ENCODE results near the gene IFIT2. TPM values are rescaled to one million over a fixed set of nuclear protein-coding genes. Genes with fewer than 3 reads are reported as not detected.

The IFIT2 gene
- total and polyA plus RNA-seq, 2 donors (not counting 3 experiments of a cell fraction or from before 2014, with no cell fraction given), result 0.23 to 1.4 TPM

GRCh38 chr10:89299031-89299430 is 2.8 kb upstream of the IFIT2 start:
- Histone ChIP-seq H3K4me1 (ENCODE audit: control insufficient read depth, extremely low read depth, insufficient read depth, low read length) (peaks cover 10% of the 10 kb centered on the region), H3K9me1 (replicated peaks; ENCODE audit: control insufficient read depth, extremely low read depth, insufficient read depth, low read length) (no peaks in the 10 kb centered on the region), H3K36me3 (ENCODE audit: control insufficient read depth in 2 of 2, extremely low read depth in 1 of 2, insufficient read depth in 2 of 2, low read length in 2 of 2) (no peaks in the 10 kb centered on the region), H3K9me3 (replicated peaks; ENCODE audit: control insufficient read depth, insufficient read depth, low read length) (no peaks in the 10 kb centered on the region), H3K4me2 (ENCODE audit: insufficient read depth, low read length) (no peak overlapping the region), H3K27me3 (ENCODE audit: control insufficient read depth in 2 of 2, insufficient read depth in 2 of 2, low read length in 2 of 2) (peaks cover 11 to 13% of the 10 kb centered on the region in 2 experiments), H3K4me3 (replicated peaks in 1 of 3; ENCODE audit: insufficient read depth in 1 of 3, low read depth in 1 of 3, low read length in 3 of 3) (no peak overlapping the region), H3K9ac (replicated peaks; ENCODE audit: extremely low read depth, insufficient read depth, low read length) (no peak overlapping the region), H3K79me2 (ENCODE audit: control insufficient read depth, insufficient read depth, low read length) (no peaks in the 10 kb centered on the region), H4K20me1 (replicated peaks; ENCODE audit: control insufficient read depth, extremely low read depth, insufficient read depth, low read length) (no peaks in the 10 kb centered on the region), H2AFZ (ENCODE audit: low read depth, low read length) (no peak overlapping the region), H3K27ac (ENCODE audit: insufficient read depth, low read depth, low read length) (no peak overlapping the region)
- FAIRE-seq, result no peak
- TF ChIP-seq FOS (IDR thresholded peaks at IDR 0.05; ENCODE audit: borderline replicate concordance, insufficient read depth, low read length) (no peak), POLR2A (IDR thresholded peaks at IDR 0.05; ENCODE audit: low read depth, low read length) (no peak), EZH2 (IDR thresholded peaks at IDR 0.05; ENCODE audit: borderline replicate concordance, low read depth, low read length, severe bottlenecking) (no peak), POLR2AphosphoS5 (IDR thresholded peaks at IDR 0.05; ENCODE audit: insufficient read depth, low read depth, low read length) (no peak), GATA2 (IDR thresholded peaks at IDR 0.05; ENCODE audit: insufficient read depth, insufficient read length, low read depth, low read length) (no peak), JUN (IDR thresholded peaks at IDR 0.05; ENCODE audit: borderline replicate concordance, insufficient read depth, insufficient read length, low read depth) (no peak)
- TF ChIP-seq, protein P1, sequence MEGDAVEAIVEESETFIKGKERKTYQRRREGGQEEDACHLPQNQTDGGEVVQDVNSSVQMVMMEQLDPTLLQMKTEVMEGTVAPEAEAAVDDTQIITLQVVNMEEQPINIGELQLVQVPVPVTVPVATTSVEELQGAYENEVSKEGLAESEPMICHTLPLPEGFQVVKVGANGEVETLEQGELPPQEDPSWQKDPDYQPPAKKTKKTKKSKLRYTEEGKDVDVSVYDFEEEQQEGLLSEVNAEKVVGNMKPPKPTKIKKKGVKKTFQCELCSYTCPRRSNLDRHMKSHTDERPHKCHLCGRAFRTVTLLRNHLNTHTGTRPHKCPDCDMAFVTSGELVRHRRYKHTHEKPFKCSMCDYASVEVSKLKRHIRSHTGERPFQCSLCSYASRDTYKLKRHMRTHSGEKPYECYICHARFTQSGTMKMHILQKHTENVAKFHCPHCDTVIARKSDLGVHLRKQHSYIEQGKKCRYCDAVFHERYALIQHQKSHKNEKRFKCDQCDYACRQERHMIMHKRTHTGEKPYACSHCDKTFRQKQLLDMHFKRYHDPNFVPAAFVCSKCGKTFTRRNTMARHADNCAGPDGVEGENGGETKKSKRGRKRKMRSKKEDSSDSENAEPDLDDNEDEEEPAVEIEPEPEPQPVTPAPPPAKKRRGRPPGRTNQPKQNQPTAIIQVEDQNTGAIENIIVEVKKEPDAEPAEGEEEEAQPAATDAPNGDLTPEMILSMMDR (IDR thresholded peaks at IDR 0.05; ENCODE audit: extremely low read depth in 1 of 2, insufficient read depth in 1 of 2, low read depth in 1 of 2, low read length in 2 of 2), result no peak
- TF ChIP-seq, protein P2, sequence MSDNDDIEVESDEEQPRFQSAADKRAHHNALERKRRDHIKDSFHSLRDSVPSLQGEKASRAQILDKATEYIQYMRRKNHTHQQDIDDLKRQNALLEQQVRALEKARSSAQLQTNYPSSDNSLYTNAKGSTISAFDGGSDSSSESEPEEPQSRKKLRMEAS (IDR thresholded peaks at IDR 0.05; ENCODE audit: insufficient read depth, insufficient read length), result no peak
- ChIA-PET POLR2A (no interaction called here), CTCF (interaction anchor here (4.7 kb wide), 1 partner anchor 70 kb away, joined by 35 read pairs; no protein-coding TSS in a partner anchor)
- dilution Hi-C loops (cut with MboI; ENCODE audit: extremely low pct_ligation_motif_present, low sequenced_read_pairs) (no loop called here), intact Hi-C loops (cut with micrococcal nuclease) (no loop called here)
- DNase-seq (ENCODE audit: low read depth, low spot score), result no peak
- BruUV-seq (replicated peaks), result no TSS peak

All from endothelial cell of umbilical vein (primary cell).